NOMO-1 (cell line): ENCODE measurements around the gene PTPRD.

Source experiments
- DNase-seq, 2 experiments: peaks; one replicate each; lab custom pipeline; 2025; ENCODE audit not compliant: unreplicated experiment in 2 of 2; lab: John Stamatoyannopoulos, UW

Gene PTPRD

DNA sequence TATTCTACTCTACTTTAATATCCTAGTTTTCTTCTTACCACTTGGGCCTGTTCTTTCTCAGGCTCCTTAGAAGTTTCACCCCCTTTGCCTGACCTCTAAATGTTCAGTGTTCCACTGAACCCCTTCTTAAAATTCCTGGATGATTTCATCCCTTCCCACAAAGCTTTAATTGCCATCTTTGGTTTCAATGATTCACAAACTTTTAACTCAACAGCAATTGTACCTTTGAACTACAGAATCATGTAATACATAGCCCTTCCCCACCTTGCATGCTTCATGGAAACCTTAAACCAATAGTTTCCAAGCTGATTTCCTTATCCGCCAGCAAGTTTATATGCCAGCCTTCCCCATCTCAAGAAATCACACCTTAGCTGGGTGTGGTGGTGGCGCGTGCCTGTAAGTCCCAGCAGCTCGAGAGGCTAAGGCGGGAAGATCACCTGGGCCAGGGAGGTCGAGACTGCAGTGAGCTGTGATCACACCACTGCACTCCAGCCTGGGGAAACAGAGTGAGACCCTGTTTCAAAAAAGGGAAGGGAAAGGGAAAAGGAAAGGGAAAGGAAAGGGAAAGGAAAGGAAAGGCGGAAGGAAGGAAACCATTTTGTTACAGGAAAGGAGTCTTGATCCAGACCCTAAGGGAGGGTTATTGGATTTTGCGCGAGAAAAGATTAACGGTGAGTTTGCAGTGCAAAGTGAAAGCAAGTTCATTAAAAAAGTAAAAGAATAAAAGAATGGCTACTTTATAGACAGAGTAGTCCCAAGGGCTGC is 1789.5 kb downstream of the PTPRD start:
- no peak for DNase-seq

DNA sequence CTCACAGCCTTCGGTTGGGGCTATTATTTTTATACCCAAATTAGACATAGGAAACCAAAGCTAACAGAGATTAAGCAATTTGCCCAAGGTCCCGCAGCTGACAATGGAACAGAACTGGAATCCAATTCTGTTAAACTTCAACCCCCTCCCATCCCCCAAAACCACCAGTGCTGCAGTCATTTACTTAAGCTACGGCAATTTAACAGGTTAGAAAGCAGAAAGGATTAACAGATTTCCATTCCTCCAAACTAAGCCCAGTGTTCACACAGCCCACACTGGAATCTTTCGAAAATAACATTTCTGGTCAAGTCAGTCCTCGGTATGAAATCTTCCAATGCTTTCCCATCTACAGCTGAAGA is 1790.2 kb downstream of the PTPRD start:
- no peak for DNase-seq

DNA sequence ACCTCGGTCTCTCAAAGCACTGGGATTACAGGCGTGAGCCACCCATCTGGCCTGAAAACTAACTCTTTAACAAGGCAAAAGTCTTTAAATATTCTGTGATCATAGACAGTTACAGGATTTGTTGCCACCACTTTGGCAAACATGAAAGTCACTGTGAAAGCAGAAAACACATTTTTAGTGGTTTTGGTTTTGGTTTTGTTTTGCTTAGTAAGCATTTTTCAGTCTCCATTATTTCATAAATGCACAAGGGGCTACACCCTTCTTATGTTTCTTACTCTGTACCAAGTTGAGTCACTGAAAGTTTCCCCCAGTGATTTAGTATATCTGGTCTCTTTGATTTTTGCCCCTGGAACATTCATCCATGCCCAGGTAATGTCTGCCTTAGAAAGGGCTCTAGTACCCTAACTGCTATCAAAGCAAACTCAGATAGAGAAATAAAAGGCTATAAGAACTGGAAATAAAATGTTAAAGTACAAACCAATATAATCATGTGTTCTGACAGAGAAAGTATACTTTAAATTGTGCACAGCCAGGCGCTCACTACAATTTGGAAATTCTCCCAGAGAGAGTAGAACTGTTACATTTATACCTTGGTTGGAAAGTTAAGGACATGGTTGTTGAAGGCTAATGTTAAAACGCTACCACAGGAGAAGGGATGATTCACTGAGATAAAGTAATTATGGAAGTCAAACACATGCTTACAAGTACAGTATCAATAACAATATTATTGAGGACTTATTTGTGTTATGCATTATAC is 1790.7 kb downstream of the PTPRD start:
- no peak for DNase-seq

DNA sequence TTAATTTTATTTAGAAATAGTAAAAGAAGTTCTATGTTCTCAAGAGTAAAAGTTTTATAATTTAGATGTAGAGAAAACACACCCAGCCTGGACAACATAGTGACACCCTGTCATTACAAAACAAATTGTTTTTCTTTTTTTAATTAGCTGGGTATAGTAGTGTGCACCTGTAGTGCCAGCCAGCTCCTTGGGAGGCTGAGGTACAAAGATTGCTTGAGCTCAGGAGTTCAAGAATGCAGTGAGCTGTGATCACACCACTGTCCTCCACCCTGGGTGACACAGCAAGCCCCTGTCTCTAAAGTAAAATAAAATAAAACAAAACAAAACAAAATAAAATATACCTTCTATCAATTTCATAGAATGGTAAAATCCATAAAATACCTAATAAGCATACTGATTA is 1795.5 kb downstream of the PTPRD start:
- no peak for DNase-seq

DNA sequence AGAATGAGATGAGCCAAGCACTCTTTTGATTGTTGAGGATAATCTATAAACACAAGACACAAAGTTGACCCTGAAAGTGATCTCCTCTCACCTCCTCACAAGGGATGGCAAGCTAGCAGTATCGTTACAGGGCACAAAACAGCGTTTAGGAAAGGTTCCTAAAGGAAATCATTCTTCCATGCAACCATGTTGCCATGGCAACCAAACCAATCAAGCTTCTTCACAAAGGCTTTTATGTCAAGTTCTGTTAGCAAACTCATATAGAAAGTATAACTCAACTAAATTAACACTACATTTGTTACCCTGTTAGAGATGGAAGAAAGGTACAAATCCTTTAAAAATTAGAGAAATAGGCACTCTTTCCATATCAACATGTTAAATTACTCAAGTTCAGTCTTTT is 1796.4 kb downstream of the PTPRD start:
- DNase-seq: no peak

DNA sequence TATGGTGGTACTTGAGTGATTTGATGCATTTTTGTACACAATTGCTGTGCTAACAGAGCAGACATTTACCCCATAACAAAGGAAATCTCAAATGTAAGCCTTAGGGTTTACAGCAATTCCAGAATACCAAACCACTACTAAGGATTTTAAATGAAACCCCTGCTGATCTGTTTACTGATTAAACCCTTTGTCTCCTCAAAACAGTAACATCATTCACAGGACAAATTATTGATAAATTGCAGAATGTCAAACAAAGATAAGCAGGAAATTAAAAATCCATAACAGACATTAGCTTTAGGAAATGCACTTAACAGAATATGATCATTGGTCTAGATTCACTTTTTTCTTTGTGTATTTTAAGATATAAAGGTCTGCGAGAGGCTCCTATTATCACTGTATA is 1796.9 kb downstream of the PTPRD start:
- DNase-seq: no peak

DNA sequence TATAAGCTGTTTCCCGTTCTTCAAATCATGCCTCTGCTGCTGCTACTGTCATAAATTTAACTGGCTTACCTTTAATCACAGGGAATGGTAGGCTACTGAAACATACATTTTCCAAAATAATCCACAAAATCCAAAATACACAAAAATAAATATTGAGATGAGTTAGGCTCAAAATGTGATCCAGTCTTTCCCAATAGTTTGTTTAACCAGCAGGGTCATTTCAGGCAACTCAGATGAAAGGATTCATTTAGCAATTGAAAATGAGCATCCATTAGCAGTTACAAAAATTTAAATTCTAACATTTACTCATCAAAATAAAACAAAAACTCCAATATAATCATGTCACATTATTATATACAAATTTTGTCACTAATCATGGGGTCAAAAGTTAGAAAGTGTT is 1797.6 kb downstream of the PTPRD start:
- DNase-seq: no peak

DNA sequence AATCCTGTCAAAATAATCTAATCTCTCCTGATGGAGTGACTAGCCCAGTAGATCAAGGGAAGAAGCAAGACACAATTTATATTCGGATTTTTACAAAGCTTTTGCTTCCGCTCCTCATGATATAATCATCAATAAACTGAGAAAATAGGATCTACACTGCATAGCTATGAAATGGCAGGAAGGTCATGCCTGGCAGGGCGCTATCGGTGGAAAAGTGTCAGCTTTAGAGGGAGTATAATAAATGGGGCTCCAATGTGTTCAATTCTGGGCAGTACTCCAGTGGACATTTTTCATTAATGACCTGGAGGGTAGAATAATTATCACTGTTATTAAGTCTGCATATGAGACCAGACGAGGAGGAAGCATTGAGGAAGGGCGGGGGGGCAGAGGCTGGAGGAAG is 1799.9 kb downstream of the PTPRD start:
- DNase-seq: no peak

DNA sequence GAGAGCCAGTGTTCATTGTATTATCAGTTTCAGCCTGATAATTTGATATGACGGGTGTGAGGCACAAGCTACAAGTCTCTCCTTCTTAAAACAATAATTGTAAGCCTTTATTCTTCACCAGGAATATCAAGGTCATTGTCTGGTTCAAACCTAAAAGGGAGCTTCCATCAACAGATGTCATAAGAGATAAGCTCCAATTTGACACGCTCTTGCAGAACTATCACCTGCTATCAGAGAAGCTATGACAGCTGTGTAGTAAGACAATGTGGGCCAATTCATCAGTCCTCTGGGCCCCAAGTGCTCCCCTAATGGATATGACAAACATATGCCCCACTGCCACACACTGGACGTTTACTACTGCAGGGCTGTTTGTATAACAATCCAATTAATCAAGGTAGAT is 1803.1 kb downstream of the PTPRD start:
- no peak for DNase-seq

DNA sequence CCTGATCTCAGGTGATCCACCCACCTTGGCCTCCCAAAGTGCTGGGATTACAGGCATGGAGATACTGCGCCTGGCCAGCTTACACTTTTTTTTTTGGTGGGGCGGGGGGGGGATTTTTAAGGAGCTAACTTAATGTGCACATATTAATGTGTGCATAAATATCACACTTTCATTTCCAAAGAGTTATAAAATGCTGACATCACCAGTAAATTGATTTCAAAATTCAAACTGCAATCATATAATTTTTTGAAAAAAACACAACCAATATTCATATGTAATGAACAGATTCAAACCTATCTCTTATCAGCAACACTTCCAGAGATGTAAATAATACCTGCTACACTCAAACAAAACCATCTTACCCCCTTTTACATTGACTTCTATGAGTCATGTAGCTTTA is 1806.7 kb downstream of the PTPRD start:
- no peak for DNase-seq

DNA sequence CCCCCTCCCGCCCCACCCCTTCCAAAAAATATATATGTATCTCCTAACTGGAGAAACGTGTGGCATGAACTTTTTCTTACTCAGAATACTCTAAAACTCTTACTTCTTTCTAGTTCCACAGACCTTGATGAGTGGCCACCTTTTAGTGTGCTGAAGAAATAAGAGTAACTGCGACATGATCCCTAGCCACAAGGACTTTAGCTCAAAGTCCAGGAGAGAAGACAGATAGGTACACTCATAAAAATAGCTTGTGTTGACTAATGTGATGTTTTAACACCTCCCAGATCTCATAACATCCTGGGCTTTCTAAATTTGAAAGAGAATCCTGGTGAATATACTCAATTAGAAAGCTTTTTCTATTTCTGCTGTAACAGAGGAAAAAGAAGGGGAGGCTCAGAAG is 1808.2 kb downstream of the PTPRD start:
- no peak for DNase-seq

DNA sequence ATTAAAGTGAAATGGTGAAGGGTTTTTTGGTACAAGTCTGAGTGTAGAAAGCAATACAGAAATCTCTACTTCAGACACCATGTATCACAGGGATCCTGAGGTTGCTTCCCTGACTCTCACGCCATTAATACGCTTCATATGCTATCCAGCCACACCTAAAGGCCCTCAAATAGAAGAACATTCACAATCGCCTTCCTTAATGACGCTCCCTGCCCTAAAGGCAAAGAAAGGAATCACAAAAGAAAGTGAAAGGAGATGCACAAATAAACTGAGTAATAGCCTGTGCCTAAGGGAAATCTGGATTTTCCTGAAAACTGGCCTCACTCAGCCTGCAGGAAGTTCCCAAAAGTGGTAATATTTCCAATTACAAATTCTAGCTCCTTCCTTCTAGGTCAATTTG is 1810.6 kb downstream of the PTPRD start:
- DNase-seq: no peak

DNA sequence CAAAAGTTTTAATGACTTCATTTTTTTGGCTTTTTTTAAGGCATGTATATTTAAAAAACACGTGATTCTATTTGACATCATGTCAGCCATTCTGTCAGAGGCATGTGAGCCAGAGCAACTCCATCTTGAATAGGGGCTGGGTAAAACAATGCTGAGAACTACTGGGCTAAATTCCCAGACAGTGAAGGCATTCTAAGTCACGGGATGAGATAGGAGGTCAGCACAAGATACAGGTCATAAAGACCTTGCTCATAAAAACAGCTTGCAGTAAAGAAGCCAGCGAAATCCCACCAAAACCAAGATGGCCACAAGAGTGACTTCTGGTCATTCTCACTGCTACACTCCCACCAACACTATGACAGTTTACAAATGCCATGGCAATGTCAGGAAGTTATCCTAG is 1812.6 kb downstream of the PTPRD start:
- DNase-seq: no peak

DNA sequence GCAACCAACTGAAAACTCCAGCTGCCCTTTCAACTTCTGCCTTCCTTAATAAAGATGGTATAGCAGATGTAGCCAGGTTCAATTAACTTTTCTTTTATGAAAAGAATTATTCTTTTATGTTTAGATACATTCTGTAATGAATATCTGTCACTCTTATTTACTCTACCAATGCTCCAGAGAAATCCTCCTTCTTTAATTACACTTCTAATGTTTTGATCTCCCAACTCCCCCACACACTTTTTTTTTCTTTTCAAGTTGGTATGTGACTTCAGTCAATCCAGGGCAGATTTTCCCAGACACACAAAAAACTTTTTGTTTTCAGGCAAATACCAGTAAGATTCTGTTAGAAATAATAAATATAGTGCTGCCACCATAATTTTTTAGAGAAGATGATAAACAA is 1813.2 kb downstream of the PTPRD start:
- DNase-seq: no peak

DNA sequence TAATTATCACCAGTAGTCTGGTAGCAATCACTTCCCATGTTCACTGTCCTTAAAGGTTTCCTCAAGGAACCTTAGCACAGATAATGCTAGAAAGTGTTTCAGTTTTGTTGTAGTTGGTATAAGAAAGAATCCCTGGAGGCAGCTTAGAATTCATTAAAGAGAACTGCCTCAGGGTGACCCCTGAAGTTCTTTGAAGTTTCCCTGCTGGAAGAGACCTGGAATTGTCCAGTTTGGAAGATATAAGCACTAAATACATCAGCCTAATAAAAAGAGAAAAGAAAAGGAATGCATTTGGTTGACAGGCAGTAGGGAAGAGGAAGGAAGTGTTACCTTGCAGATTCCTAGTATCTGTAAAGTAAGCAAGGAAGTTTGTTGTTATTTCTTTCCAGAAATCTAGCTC is 1813.6 kb downstream of the PTPRD start:
- no peak for DNase-seq

DNA sequence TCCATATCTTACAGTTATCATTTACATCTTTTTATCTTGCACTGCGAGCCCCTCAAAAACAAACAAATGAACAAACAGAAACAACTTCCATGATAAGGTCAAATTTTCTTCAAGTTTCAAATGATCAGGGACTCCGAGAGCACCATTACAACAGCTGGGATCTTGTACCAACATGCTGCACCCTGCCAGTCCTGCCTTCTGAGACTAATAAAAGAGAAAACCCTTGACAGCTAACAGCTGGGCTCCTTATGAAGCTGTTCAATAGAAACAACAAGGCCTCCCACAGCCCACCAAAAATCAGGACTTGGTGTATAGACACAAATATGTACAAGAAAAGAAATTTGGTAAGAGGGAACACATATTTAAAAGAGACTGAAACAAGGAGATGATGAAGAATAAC is 1828.0 kb downstream of the PTPRD start:
- DNase-seq: no peak

DNA sequence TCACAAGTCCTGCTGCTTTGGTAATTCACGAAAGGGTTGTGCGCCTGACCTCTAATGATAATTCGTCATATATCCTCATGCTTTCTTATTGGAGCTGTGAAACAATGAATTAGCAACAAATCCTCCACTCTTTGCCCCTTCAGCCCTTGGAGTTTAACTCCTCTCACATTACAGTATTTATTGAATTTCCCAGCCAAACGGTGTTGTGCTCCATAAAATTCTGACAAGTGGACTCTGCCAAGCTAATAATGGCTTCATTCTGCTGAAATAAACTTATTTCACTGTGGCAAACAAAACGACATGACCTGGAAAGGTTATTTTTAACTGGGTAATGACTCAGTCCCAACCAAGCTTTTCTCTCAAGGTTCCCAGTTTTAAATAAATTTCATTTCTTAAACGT is 1828.9 kb downstream of the PTPRD start:
- no peak for DNase-seq

DNA sequence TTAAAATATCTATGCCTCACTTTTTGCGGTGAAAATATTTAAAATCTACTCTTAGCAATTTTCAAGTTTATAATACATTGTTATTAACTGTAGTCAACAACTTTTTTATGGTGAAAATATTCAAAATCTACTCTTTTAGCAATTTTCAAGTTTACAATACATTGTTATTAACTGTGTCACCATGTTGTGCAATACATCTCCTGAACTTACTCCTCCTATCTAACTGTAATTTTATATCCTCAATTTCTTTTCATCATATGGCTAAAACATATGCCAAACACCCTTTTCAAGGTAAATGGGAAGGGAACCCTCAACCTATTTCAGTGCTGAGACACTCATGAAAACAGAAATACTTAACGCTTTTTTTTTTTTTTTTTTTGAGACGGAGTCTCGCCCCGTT is 1830.6 kb downstream of the PTPRD start:
- no peak for DNase-seq

DNA sequence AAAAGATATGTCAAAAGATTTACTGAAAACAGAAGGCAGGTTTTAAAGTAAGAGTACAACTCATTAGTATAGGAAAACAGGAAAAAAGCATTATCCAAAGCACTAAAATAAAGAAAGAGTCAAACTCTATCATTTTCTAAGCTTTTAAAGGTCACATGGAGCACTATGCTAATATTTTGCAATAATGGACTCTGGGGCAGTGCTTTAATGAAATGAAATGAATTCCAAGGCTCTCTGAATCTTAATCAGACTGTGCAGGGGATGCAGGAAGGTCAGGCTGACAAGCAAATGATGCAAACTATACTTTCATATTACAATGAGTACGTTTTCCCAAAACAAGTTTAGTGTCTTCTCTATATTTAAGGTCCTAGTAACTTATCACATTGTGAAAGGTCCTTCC is 1831.3 kb downstream of the PTPRD start:
- DNase-seq: no peak

DNA sequence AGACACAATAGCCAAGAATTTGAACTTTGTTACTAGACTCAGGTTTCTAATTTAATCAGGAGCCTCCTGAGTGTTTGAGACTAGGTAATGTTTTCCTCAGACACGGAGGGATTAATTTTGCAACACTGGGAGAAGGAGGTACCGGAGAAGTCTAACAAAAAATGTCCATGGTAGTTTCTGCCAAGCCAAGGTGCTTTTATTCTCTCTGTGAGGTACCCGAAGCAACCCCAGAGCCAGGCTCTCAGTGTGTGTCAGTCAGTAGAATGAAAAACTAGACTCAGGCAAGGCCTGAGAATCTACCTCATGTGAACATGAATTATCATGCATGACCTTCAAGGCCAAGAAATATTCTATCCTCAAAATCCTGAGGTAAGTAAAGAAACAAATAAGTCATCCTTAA is 1832.4 kb downstream of the PTPRD start:
- DNase-seq: no peak

DNA sequence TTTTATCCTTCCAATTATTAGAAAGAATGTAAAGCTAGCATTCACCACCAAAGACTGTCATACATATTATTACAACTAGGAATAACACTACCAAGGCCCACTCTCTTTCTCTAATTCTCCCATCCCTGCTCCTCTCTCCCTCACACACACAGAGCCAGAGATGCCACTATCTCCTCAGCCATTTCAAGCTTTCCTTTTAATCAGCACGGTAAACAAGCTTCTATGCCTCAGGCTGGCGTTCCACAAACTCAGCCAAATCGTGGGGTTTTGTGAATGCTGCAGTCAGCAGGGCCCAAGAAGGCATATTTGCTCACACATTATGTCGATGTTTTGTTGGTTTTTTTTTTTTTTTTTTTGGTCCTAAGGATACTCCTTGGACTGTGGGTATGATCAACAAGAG is 1833.3 kb downstream of the PTPRD start:
- DNase-seq: no peak

DNA sequence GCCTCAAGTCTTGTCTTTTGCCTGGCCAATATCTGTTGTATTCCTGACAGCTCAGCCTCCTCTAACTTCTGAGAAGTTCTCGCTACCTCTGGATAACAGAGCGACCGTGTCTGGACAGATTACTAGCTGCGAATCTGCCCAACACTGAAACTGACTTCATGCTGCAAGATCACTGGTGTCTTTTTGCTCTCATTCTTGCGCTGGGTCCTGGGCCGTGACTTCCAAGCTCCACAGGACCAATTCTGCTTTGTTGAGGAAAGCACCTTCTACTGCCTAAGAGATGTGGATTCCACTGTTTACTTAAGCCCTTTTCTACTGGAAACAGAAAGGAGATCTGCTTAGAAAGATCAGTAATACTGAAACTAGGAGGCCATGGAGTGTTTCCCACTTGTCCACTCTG is 1834.4 kb downstream of the PTPRD start:
- no peak for DNase-seq

DNA sequence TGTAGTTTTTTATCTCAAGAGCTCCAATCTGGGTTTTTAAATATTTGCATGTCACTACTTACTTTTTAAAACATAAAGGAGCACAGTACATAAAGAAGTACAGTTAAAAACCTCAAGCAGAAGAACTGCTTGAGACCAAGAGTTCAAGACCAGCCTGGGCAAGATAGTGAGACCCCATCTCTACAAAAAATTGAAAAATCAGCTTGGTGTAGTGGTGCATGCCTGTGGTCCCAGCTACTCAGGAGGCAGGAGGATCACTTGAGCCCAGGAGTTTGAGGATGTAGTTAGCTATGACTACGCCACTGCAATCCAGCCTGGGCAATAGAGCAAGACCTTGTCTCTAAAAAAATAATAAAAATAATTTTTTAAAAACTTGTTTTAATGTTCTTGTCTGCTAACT is 1840.5 kb downstream of the PTPRD start:
- DNase-seq: no peak
